ENCODE measurements around the gene MADD.

DNA sequence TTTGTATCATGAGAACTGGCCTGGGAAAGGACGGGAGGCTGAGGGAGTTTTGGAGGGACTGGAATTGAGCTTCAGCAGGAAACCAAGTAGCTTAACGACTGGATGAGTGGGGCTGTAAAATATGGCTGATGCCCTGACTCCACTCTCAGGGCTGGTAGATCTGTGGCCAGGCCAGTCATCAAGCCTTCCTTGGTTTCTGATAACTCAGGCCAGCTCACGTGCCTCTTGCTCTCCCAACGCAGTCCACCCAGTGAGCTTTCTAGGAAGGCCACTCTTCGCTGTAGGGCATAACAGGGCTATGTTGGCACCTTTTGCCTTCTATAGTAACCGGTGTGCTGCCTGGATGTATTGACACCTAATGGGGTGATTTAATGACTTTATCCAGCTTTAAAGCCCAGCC is 5.8 kb upstream of the MADD start:
- TF ChIP-seq CTCF (IDR thresholded peaks at IDR 0.05; ENCODE audit: insufficient read depth, low read length) (no peak), REST (IDR thresholded peaks at IDR 0.05; ENCODE audit: insufficient replicate concordance, low read depth) (no peak)
